HL-60 (cell line): Measurements from ENCODE around the gene GNA14.

ENCODE experiments used
- DNase-seq, 2 experiments: peaks; one replicate each; pipeline ENCODE4 v3.0.0-alpha.2; 2010 to 2020; ENCODE audit warnings: low read depth in 1 of 2, low spot score in 1 of 2
- H3K27ac ChIP-seq: fragments of 250-450 bp; sonication (Bioruptor Pico); replicated peaks from 2 replicates; pipeline ENCODE4 v1.5.1; 2020; ENCODE audit warnings: mild to moderate bottlenecking, moderate library complexity
- H3K27me3 ChIP-seq: fragments of 250-450 bp; sonication (Bioruptor Pico); 2 replicates; pipeline ENCODE4 v1.5.1; 2021; ENCODE audit warnings: mild to moderate bottlenecking, moderate library complexity; ENCODE audit not compliant: insufficient read depth, poor library complexity, severe bottlenecking
- H3K4me3 ChIP-seq: replicated peaks from 2 replicates; pipeline ENCODE4 v1.5.1; 2011; ENCODE audit warnings: mild to moderate bottlenecking, control low read depth, low read length; ENCODE audit not compliant: insufficient read depth
- GABPA ChIP-seq: IDR thresholded peaks from 2 replicates; pipeline ENCODE4 v1.6.1; 2012; ENCODE audit warnings: low read depth
- POLR2AphosphoS5 ChIP-seq: IDR thresholded peaks from 2 replicates; pipeline ENCODE4 v1.6.1; 2012; ENCODE audit warnings: low read depth
- SPI1 ChIP-seq: IDR thresholded peaks from 2 replicates; pipeline ENCODE4 v1.6.1; 2012; ENCODE audit warnings: low read depth, mild to moderate bottlenecking, borderline replicate concordance
- TF ChIP-seq, protein P1 (sequence below): IDR thresholded peaks from 2 replicates; pipeline ENCODE4 v1.6.1; 2012; ENCODE audit warnings: low read depth; ENCODE audit not compliant: insufficient replicate concordance
- TF ChIP-seq, protein P2 (sequence below): IDR thresholded peaks from one replicate; pipeline ENCODE4 v1.5.1; 2011; ENCODE audit warnings: low read length, control low read depth, inconsistent platforms; ENCODE audit not compliant: insufficient read depth

Gene GNA14

DNA sequence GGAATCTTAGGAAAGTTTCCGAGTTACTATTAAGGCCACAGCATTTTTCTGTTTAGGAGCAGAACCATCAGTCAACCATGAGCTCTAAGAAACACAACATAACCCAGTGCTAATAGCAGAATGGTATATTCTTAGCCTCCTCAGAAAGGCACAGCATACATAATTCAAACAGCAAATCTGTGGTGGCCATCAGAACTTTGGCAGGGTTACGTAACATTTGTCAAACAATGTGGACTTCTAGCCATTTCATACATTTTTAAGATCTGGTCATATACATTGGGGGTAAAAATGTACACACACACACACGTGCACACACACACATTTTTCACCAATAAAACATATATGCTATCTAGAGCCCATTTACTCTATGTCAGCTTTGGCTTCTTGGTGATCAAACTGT lies 225.2 kb downstream of the GNA14 start:
- no peak overlapping the region for H3K27ac ChIP-seq
- TF ChIP-seq, protein P1, sequence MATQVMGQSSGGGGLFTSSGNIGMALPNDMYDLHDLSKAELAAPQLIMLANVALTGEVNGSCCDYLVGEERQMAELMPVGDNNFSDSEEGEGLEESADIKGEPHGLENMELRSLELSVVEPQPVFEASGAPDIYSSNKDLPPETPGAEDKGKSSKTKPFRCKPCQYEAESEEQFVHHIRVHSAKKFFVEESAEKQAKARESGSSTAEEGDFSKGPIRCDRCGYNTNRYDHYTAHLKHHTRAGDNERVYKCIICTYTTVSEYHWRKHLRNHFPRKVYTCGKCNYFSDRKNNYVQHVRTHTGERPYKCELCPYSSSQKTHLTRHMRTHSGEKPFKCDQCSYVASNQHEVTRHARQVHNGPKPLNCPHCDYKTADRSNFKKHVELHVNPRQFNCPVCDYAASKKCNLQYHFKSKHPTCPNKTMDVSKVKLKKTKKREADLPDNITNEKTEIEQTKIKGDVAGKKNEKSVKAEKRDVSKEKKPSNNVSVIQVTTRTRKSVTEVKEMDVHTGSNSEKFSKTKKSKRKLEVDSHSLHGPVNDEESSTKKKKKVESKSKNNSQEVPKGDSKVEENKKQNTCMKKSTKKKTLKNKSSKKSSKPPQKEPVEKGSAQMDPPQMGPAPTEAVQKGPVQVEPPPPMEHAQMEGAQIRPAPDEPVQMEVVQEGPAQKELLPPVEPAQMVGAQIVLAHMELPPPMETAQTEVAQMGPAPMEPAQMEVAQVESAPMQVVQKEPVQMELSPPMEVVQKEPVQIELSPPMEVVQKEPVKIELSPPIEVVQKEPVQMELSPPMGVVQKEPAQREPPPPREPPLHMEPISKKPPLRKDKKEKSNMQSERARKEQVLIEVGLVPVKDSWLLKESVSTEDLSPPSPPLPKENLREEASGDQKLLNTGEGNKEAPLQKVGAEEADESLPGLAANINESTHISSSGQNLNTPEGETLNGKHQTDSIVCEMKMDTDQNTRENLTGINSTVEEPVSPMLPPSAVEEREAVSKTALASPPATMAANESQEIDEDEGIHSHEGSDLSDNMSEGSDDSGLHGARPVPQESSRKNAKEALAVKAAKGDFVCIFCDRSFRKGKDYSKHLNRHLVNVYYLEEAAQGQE, result no peak
- TF ChIP-seq SPI1 (no peak), GABPA (no peak), POLR2AphosphoS5 (no peak)
- TF ChIP-seq, protein P2, sequence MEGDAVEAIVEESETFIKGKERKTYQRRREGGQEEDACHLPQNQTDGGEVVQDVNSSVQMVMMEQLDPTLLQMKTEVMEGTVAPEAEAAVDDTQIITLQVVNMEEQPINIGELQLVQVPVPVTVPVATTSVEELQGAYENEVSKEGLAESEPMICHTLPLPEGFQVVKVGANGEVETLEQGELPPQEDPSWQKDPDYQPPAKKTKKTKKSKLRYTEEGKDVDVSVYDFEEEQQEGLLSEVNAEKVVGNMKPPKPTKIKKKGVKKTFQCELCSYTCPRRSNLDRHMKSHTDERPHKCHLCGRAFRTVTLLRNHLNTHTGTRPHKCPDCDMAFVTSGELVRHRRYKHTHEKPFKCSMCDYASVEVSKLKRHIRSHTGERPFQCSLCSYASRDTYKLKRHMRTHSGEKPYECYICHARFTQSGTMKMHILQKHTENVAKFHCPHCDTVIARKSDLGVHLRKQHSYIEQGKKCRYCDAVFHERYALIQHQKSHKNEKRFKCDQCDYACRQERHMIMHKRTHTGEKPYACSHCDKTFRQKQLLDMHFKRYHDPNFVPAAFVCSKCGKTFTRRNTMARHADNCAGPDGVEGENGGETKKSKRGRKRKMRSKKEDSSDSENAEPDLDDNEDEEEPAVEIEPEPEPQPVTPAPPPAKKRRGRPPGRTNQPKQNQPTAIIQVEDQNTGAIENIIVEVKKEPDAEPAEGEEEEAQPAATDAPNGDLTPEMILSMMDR, result no peak
- no peak for DNase-seq

DNA sequence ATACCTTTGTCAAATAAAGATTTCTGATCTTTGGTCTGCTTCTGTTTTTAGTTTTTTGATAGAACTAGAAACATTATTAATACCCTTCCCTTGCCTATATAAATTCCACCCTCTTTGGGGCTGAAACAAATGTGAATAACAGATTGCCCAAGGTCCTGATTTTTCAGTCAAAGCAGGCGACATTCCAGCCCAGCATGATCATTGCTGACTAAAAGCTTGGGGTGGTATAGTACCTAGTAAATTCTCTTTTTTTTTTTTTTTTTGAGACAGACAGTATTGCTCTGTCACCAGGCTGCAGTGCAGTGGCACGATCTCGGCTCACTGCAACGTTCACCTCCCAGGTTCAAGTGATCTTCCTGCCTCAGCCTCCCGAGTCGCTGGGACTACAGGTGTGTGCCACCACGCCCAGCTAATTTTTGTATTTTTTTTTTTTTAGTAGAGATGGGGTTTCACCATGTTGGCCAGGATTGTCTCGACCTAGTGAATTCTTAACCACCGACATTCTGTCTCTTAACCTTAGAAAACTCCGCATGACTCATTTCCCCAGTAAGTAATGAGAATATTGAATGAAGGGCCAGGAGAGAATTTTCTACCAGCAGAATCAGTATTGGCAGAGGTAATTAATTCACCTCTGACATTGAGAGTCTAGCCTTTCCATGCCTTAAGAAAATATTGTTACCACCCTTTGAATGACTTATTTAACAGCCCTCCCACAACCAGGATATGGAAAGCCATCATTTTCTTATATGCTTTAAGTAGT lies 226.4 kb downstream of the GNA14 start:
- H3K27ac ChIP-seq, result no peak overlapping the region
- TF ChIP-seq, protein P2, result no peak
- TF ChIP-seq POLR2AphosphoS5 (no peak), SPI1 (no peak), GABPA (no peak)
- TF ChIP-seq, protein P1, result no peak
- DNase-seq, result no peak
- H3K4me3 ChIP-seq, result no peak overlapping the region
- no peaks in the 10 kb centered on the region for H3K27me3 ChIP-seq

More for the DNA sequence above, 225.2 kb downstream of the GNA14 start:
- Histone ChIP-seq H3K27me3 (no peaks in the 10 kb centered on the region), H3K4me3 (no peak overlapping the region)

DNA sequence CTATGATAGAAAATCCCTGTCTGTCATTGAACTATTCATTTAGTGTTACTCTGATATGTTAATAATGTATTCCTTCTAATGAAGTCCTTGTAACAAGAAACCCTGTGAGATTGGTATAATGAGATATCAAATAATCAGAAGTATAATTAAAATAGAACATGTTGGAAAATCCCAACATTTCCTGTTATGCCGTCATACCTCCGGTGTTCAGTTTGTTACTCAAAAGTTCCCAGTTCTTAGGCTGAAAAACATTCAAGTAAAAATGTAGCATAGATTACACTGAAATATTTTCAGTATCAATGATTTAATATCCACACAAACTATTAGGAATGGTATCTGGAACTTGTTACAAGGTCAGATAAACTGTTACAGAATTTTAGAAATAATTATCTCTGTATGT lies 227.5 kb downstream of the GNA14 start:
- no peak for DNase-seq
- Histone ChIP-seq H3K27me3 (no peaks in the 10 kb centered on the region), H3K4me3 (no peak overlapping the region), H3K27ac (no peak overlapping the region)
- TF ChIP-seq GABPA, result no peak

DNA sequence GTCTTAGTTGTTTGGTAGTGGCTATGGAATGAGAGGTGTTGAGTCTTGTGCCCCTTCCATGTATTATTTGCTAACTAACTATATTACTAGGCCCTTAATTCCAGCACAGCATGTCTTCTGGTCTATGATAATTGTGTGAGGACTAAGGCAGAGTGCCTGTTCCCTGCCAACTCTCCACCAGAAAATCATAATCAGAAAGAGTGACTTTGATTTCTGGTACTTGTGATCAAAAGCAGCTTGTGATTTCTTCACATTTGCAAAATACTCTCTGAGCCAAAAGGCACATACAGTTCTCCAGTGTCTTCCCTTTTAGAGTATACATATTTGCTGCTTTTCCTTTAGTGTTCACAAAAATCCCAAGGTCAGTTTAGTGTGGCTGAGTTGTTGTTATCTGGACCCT lies 229.9 kb downstream of the GNA14 start:
- Histone ChIP-seq H3K27ac (peak overlapping the region; percentile 79), H3K27me3 (no peaks in the 10 kb centered on the region), H3K4me3 (no peak overlapping the region)
- TF ChIP-seq, protein P1, result no peak
- TF ChIP-seq SPI1 (no peak), POLR2AphosphoS5 (no peak), GABPA (no peak)
- TF ChIP-seq, protein P2, result no peak
- DNase-seq, result no peak
